OCI-LY1 (cell line): ENCODE results near the gene KCNK5.

Experiments
- CTCF ChIP-seq: fragments of 200-600 bp; sonication (generic), shearing (Covaris generic); IDR thresholded peaks from 2 replicates; pipeline ENCODE4 v1.5.1; 2017; ENCODE audit warnings: mild to moderate bottlenecking, antibody characterized with exemption, low read length, moderate library complexity, mixed read lengths
- EZH2 ChIP-seq: fragments of 200-600 bp; sonication (generic), shearing (Covaris generic); IDR thresholded peaks from 2 replicates; pipeline ENCODE4 v1.8.0; 2017; ENCODE audit warnings: borderline replicate concordance, mixed run types, mild to moderate bottlenecking, antibody characterized with exemption, low read length, moderate library complexity, mixed read lengths

GRCh38 chr6:39202166-39202565 is 27.1 kb downstream of the KCNK5 start:
- TF ChIP-seq CTCF (no peak), EZH2 (no peak)
